GM11168 (cell line): ENCODE measurements around the gene HSPB7.
"Not testable (repeated sequence)": the region's sequence is repeated elsewhere in the genome, so short reads cannot be mapped to it uniquely, and the experiment has no call there.

Experiments used
- in situ Hi-C: fragments of 300-500 bp; cut with MboI; formaldehyde crosslinking; loops from one replicate; pipeline ENCODE4 v1.12.0; 2022; ENCODE audit warnings: low sequenced_read_pairs; ENCODE audit not compliant: unreplicated experiment

Gene HSPB7

GRCh38 chr1:16017461-16018303 is at the start of gene HSPB7:
TSS of gene HSPB7 (minus strand) at chr1:16018043. CDS start at chr1:16017963, 80 bp downstream.
- in situ Hi-C loops, result loop anchor here (10.0 kb wide), 1 partner anchor 47 kb away; no protein-coding TSS in a partner anchor

GRCh38 chr1:16067127-16067768 is 49.4 kb upstream of the HSPB7 start:
- in situ Hi-C loops, result loop anchor here (10.0 kb wide), 1 partner anchor 52 kb away; the partner anchor contains the start of gene HSPB7

GRCh38 chr1:16066245-16066644 is 48.4 kb upstream of the HSPB7 start:
- in situ Hi-C loops, result loop anchor here (10.0 kb wide), 1 partner anchor 51 kb away; the partner anchor contains the start of gene HSPB7

- in situ Hi-C loops, result loop anchor here (10.0 kb wide), 1 partner anchor 50 kb away; the partner anchor contains the start of gene HSPB7
Measured at GRCh38 chr1:16065269-16065576, 47.4 kb upstream of the HSPB7 start.

- in situ Hi-C loops, result loop anchor here (10.0 kb wide), 1 partner anchor 50 kb away; the partner anchor contains the start of gene HSPB7
Measured at GRCh38 chr1:16064536-16065268, 46.9 kb upstream of the HSPB7 start.

- in situ Hi-C loops, result loop anchor here (10.0 kb wide), 1 partner anchor 49 kb away; the partner anchor contains the start of gene HSPB7
Measured at GRCh38 chr1:16063921-16064320, 46.1 kb upstream of the HSPB7 start.

GRCh38 chr1:16063226-16063829 is 45.5 kb upstream of the HSPB7 start:
- in situ Hi-C loops, result loop anchor here (10.0 kb wide), 1 partner anchor 49 kb away; the partner anchor contains the start of gene HSPB7

GRCh38 chr1:16062687-16063075 is 44.8 kb upstream of the HSPB7 start:
- in situ Hi-C loops, result loop anchor here (10.0 kb wide), 1 partner anchor 48 kb away; the partner anchor contains the start of gene HSPB7

GRCh38 chr1:16061989-16062686 is 44.3 kb upstream of the HSPB7 start:
- in situ Hi-C loops, result loop anchor here (10.0 kb wide), 1 partner anchor 47 kb away; the partner anchor contains the start of gene HSPB7

GRCh38 chr1:16061266-16061665 is 43.4 kb upstream of the HSPB7 start:
- in situ Hi-C loops, result loop anchor here (10.0 kb wide), 1 partner anchor 46 kb away; the partner anchor contains the start of gene HSPB7

GRCh38 chr1:16058394-16059120 is 40.7 kb upstream of the HSPB7 start:
- in situ Hi-C loops, result not testable (repeated sequence)

- in situ Hi-C loops, result not testable (repeated sequence)
Measured at GRCh38 chr1:16057314-16057915, 39.6 kb upstream of the HSPB7 start.

- in situ Hi-C loops, result not testable (repeated sequence)
Measured at GRCh38 chr1:16056521-16056912, 38.7 kb upstream of the HSPB7 start.

- in situ Hi-C loops, result no loop called here
Measured at GRCh38 chr1:16055613-16056520, 38.0 kb upstream of the HSPB7 start.

GRCh38 chr1:16054598-16055540 is 37.0 kb upstream of the HSPB7 start:
- in situ Hi-C loops, result no loop called here
